ENCODE measurements around the gene TMEM131.

Gene TMEM131

GRCh38 chr2:97724073-97724410, 271.7 kb downstream of the TMEM131 start:
- H3K27ac ChIP-seq (replicated peaks): no peak overlapping the region
- no peak for DNase-seq (ENCODE audit: low read depth in 1 of 2, low spot score in 1 of 2)
- H3K4me3 ChIP-seq (replicated peaks; ENCODE audit: insufficient read depth, low read length): no peak overlapping the region
- no peak for TF ChIP-seq SPI1 (IDR thresholded peaks at IDR 0.05; ENCODE audit: borderline replicate concordance, low read depth)
- no peak for TF ChIP-seq POLR2AphosphoS5 (IDR thresholded peaks at IDR 0.05; ENCODE audit: low read depth)
- no peak for TF ChIP-seq GABPA (IDR thresholded peaks at IDR 0.05; ENCODE audit: low read depth)
- TF ChIP-seq CTCF (IDR thresholded peaks at IDR 0.05; ENCODE audit: insufficient read depth, low read length): no peak
- no peak for TF ChIP-seq REST (IDR thresholded peaks at IDR 0.05; ENCODE audit: insufficient replicate concordance, low read depth)
- no peaks in the 10 kb centered on the region for H3K27me3 ChIP-seq (ENCODE audit: insufficient read depth, poor library complexity, severe bottlenecking)

DNA sequence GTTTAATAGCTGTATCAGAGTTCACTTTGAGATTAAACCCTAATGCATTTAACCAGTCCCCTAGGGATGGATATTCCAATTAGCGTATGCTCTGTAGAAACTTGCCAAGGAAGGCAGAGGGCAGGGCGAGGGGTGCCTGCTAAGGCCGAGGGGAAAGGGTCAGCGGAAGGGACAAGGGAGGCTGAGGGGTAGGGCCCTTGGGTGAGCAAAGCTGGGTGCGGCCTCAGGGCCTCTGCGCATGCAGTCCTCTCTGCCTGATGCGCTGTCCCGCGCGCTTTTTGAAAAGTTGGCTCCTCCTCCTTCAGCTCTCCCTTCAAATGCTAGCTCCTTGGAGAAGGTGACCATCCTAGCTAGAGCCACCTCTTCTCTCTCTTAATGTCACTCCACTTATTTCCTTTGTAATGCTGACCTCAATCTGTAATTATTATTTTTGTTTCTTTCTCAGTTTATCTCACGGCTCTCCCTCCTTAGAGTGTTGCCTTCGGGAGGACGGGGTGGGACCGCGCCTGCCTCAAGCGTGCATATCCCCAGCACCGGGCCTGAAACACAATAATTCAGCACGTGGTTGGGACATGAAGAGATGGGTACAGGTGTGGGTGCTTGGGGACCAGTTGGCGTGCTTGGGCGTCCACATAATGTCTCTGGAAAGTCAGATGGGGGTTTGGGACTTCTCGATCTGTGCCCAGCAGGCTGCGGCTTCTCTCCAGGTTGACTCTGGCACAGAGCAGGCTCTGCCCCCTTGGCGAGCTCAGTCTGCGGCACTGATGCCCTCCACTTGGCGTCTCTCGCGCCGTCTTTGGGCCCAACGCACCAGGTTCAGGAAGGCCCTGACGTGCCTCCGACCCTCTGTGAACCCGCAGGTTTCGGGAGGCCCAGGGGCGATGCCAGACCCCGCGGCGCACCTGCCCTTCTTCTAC, 272.3 kb downstream of the TMEM131 start:
- TF ChIP-seq POLR2AphosphoS5 (IDR thresholded peaks at IDR 0.05; ENCODE audit: low read depth) (no peak), REST (IDR thresholded peaks at IDR 0.05; ENCODE audit: insufficient replicate concordance, low read depth) (no peak), SPI1 (IDR thresholded peaks at IDR 0.05; ENCODE audit: borderline replicate concordance, low read depth) (no peak), GABPA (IDR thresholded peaks at IDR 0.05; ENCODE audit: low read depth) (no peak), CTCF (IDR thresholded peaks at IDR 0.05; ENCODE audit: insufficient read depth, low read length) (no peak)
- no peaks in the 10 kb centered on the region for H3K27me3 ChIP-seq (ENCODE audit: insufficient read depth, poor library complexity, severe bottlenecking)
- H3K27ac ChIP-seq (replicated peaks): no peak overlapping the region
- DNase-seq (ENCODE audit: low read depth in 1 of 2, low spot score in 1 of 2): no peak
- H3K4me3 ChIP-seq (replicated peaks; ENCODE audit: insufficient read depth, low read length): no peak overlapping the region

DNA sequence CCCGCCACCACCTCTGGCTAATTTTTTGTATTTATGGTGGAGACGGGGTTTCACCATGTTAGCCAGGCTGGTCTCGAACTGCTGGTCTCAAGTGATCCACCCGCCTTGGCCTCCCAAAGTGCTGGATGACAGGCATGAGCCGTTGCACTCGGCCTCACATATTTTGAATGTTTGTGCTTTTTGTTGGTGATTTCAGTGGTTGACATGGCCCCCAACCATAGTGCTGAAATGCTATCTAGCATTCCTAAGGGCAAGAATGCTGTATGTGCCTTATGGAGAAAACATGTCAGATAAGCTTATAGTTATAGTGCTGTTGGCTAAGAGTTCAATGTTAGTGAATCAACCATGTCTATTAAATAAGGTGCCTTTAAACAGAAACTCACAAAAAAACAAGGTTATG, 273.5 kb downstream of the TMEM131 start:
- H3K27ac ChIP-seq (replicated peaks): no peak overlapping the region
- no peak overlapping the region for H3K4me3 ChIP-seq (replicated peaks; ENCODE audit: insufficient read depth, low read length)
- DNase-seq (ENCODE audit: low read depth in 1 of 2, low spot score in 1 of 2): no peak
- H3K27me3 ChIP-seq (ENCODE audit: insufficient read depth, poor library complexity, severe bottlenecking): no peaks in the 10 kb centered on the region
- TF ChIP-seq SPI1 (IDR thresholded peaks at IDR 0.05; ENCODE audit: borderline replicate concordance, low read depth) (no peak), CTCF (IDR thresholded peaks at IDR 0.05; ENCODE audit: insufficient read depth, low read length) (no peak), POLR2AphosphoS5 (IDR thresholded peaks at IDR 0.05; ENCODE audit: low read depth) (no peak), REST (IDR thresholded peaks at IDR 0.05; ENCODE audit: insufficient replicate concordance, low read depth) (no peak), GABPA (IDR thresholded peaks at IDR 0.05; ENCODE audit: low read depth) (no peak)

All from HL-60 (cell line).